ENCODE data around the gene ARF1. TPM values are rescaled to one million over a fixed set of nuclear protein-coding genes. Genes with fewer than 3 reads are reported as not detected.

Gene ARF1
- total and polyA plus RNA-seq, 2 of the 13 experiments (the other 11 are each of a cell fraction or from before 2014, with no cell fraction given): 186 to 327 TPM

- TF ChIP-seq SPEN (CRISPR knock-in tag; IDR thresholded peaks at IDR 0.05; ENCODE audit: low read depth): no peak
- peak; percentile 20; the same call in 1 of the 2 replicates for TF ChIP-seq SIX1 (CRISPR knock-in tag; IDR thresholded peaks at IDR 0.05; ENCODE audit: borderline replicate concordance)
- TF ChIP-seq ZBTB44 (CRISPR knock-in tag; IDR thresholded peaks at IDR 0.05): no peak
- peak; percentile 86 for TF ChIP-seq RARA (CRISPR knock-in tag; IDR thresholded peaks at IDR 0.05)
- TF ChIP-seq FOXA3 (CRISPR knock-in tag; IDR thresholded peaks at IDR 0.05): peak; percentile 59
- TF ChIP-seq MEF2D (CRISPR knock-in tag; IDR thresholded peaks at IDR 0.05): peak; percentile 97
- peak; percentile 67; the same call in 1 of the 2 replicates for TF ChIP-seq CEBPB (IDR thresholded peaks at IDR 0.05; ENCODE audit: borderline replicate concordance, low read depth, low read length)
- no peak for TF ChIP-seq NFE2L2 (IDR thresholded peaks at IDR 0.05; ENCODE audit: low read length)
- TF ChIP-seq ZNF263 (CRISPR knock-in tag; IDR thresholded peaks at IDR 0.05): no peak
- no peak for TF ChIP-seq HES4 (CRISPR knock-in tag; IDR thresholded peaks at IDR 0.05; ENCODE audit: borderline replicate concordance)
- TF ChIP-seq ATF1 (CRISPR knock-in tag; IDR thresholded peaks at IDR 0.05): 0 out of 2 replicates have a peak, but pooled peaks have one; percentile 15
- no peak for TF ChIP-seq KLF12 (CRISPR knock-in tag; IDR thresholded peaks at IDR 0.05; ENCODE audit: borderline replicate concordance)
- no peak for TF ChIP-seq ZNF430 (CRISPR knock-in tag; IDR thresholded peaks at IDR 0.05)
- peak; percentile 50 for TF ChIP-seq MED1 (CRISPR knock-in tag; IDR thresholded peaks at IDR 0.05)
- no peak for TF ChIP-seq FIP1L1 (IDR thresholded peaks at IDR 0.05; ENCODE audit: borderline replicate concordance, insufficient read depth, low read depth, low read length)
- TF ChIP-seq KLF11 (CRISPR knock-in tag; IDR thresholded peaks at IDR 0.05): no peak
- no peak for TF ChIP-seq ZNF235 (CRISPR knock-in tag; IDR thresholded peaks at IDR 0.05; ENCODE audit: borderline replicate concordance)
- peak; percentile 33 to 41; a peak in 1 of 4 replicates for TF ChIP-seq EP300 (IDR thresholded peaks at IDR 0.05; ENCODE audit: low read depth in 2 of 2, low read length in 2 of 2)
- TF ChIP-seq EP300 (CRISPR knock-in tag; IDR thresholded peaks at IDR 0.05; ENCODE audit: borderline replicate concordance): no peak
- no peak for TF ChIP-seq RFX5 (IDR thresholded peaks at IDR 0.05; ENCODE audit: low read depth, low read length)
- TF ChIP-seq, protein P1, sequence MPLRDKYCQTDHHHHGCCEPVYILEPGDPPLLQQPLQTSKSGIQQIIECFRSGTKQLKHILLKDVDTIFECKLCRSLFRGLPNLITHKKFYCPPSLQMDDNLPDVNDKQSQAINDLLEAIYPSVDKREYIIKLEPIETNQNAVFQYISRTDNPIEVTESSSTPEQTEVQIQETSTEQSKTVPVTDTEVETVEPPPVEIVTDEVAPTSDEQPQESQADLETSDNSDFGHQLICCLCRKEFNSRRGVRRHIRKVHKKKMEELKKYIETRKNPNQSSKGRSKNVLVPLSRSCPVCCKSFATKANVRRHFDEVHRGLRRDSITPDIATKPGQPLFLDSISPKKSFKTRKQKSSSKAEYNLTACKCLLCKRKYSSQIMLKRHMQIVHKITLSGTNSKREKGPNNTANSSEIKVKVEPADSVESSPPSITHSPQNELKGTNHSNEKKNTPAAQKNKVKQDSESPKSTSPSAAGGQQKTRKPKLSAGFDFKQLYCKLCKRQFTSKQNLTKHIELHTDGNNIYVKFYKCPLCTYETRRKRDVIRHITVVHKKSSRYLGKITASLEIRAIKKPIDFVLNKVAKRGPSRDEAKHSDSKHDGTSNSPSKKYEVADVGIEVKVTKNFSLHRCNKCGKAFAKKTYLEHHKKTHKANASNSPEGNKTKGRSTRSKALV (CRISPR knock-in tag; IDR thresholded peaks at IDR 0.05): no peak
- no peak for TF ChIP-seq ZNF737 (CRISPR knock-in tag; IDR thresholded peaks at IDR 0.05; ENCODE audit: borderline replicate concordance)
- TF ChIP-seq, protein P2, sequence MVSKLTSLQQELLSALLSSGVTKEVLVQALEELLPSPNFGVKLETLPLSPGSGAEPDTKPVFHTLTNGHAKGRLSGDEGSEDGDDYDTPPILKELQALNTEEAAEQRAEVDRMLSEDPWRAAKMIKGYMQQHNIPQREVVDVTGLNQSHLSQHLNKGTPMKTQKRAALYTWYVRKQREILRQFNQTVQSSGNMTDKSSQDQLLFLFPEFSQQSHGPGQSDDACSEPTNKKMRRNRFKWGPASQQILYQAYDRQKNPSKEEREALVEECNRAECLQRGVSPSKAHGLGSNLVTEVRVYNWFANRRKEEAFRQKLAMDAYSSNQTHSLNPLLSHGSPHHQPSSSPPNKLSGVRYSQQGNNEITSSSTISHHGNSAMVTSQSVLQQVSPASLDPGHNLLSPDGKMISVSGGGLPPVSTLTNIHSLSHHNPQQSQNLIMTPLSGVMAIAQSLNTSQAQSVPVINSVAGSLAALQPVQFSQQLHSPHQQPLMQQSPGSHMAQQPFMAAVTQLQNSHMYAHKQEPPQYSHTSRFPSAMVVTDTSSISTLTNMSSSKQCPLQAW (CRISPR knock-in tag; IDR thresholded peaks at IDR 0.05): no peak
These were observed 32.3 kb downstream of the ARF1 start (continued) for GRCh38 chr1:228114827-228115226.
